Heart left ventricle (tissue), 16 donors: ENCODE data around the gene STRA8. TPM values are rescaled to one million over a fixed set of nuclear protein-coding genes. Genes with fewer than 3 reads are reported as not detected.

Experiments
- ATAC-seq, 4 donors: fragments of 200-7000 bp; cut with Tn5 transposase; one replicate each; pipeline ENCODE4 v1.9.1; 2020 to 2022; ENCODE audit warnings: moderate library complexity in 4 of 4, mild to moderate bottlenecking in 3 of 4, moderate number of reproducible peaks in 1 of 4
- DNase-seq, 5 donors: peaks; one replicate each; pipeline ENCODE4 v3.0.0-alpha.2; 2020
- H3K27ac ChIP-seq, 12 donors: fragments of 200-600 bp; sonication (generic) in 4 of 12; one replicate each; pipeline versions ENCODE4 v1.5.0 to v1.8.0; 2016 to 2022; ENCODE audit warnings: mild to moderate bottlenecking in 2 of 12
- H3K27me3 ChIP-seq, 9 donors: fragments of 200-600 bp; sonication (generic) in 2 of 9; one replicate each; pipeline versions ENCODE4 v1.5.1 to v1.8.0; 2016 to 2022; ENCODE audit warnings: mild to moderate bottlenecking in 3 of 9
- H3K36me3 ChIP-seq, 9 donors: fragments of 200-600 bp; sonication (generic) in 2 of 9; one replicate each; pipeline versions ENCODE4 v1.5.0 to v1.8.0; 2018 to 2022; ENCODE audit warnings: mild to moderate bottlenecking in 2 of 9
- H3K4me1 ChIP-seq, 12 donors: fragments of 200-600 bp; sonication (generic) in 4 of 12; one replicate each; pipeline versions ENCODE4 v1.5.0 to v1.8.0; 2016 to 2022; ENCODE audit warnings: mild to moderate bottlenecking in 3 of 12
- H3K4me3 ChIP-seq, 12 donors: fragments of 200-600 bp; sonication (generic) in 4 of 12; one replicate each; pipeline versions ENCODE4 v1.5.0 to v1.8.0; 2017 to 2022; ENCODE audit warnings: mild to moderate bottlenecking in 9 of 12, moderate library complexity in 4 of 12
- H3K9me3 ChIP-seq, 12 donors: fragments of 200-600 bp; sonication (generic) in 4 of 12; one replicate each; pipeline versions ENCODE4 v1.5.0 to v1.8.0; 2016 to 2022; ENCODE audit warnings: mild to moderate bottlenecking in 1 of 12
- CTCF ChIP-seq, 12 donors: fragments of 200-600 bp; sonication (generic) in 4 of 12; IDR thresholded peaks; one replicate each; pipeline versions ENCODE4 v1.5.0 to v1.8.0; 2018 to 2022; ENCODE audit warnings: antibody characterized with exemption in 12 of 12, mild to moderate bottlenecking in 5 of 12
- POLR2A ChIP-seq, 2 donors: fragments of 450-650 bp; IDR thresholded peaks; one replicate each; pipeline ENCODE4 v1.6.1; 2017; ENCODE audit warnings: antibody characterized with exemption in 2 of 2, mild to moderate bottlenecking in 2 of 2, moderate library complexity in 2 of 2
- WGBS, 4 donors: extraction: QIAGEN DNeasy Blood & Tissue Kit in 2 of 4; methylation state at CpG; one replicate each; pipeline versions ENCODE4 v1.1.5 to v1.1.7; 2013 to 2018; 5-methylcytosine and 5-hydroxymethylcytosine counted together
- intact Hi-C, 10 donors: fragments of 100-400 bp; cut with DNase I; formaldehyde crosslinking; loops; one replicate each; pipeline versions ENCODE4 v1.11.1 to v1.14.2; 2022
- polyA plus RNA-seq, 2 donors: library from polyadenylated mRNA; stranded (reverse); fragments of 200-250 nt; gene quantifications; one replicate each; pipeline ENCODE4 v1.2.3, GENCODE V29; 2013
- total RNA-seq, 9 donors: library from RNA; depleted of rRNA in 2 of 9; stranded (reverse); fragments of >200 nt in 2 of 9; fragmentation: NEBNext Ultra II Directional in 3 of 9; extraction: Animal tissue kit (Norgen Biotek cat#: 25700) in 3 of 9; gene quantifications; one replicate each; pipeline versions ENCODE4 v1.1.0 to v1.2.4, GENCODE V29; 2016 to 2023
- donor health status: ischemic (EF 13 %, LVEDD 7.1; RV severe dilation, severe dysfunction).
- donor health status: healthy with polysubstance abuse.
- donor health status: DM: no; HTN: yes; CAD: no.
- donor health status: DM: no; HTN: no; CAD: no.
- donor health status: ischemic (EF 25% LVEDD 6.9; RV normal size, moderate dysfunction).
- donor health status: ischemic (EF 25% LVEDD 5.7; RV mildly dilated, moderate dysfunction).
- donor health status: healthy.
- donor health status: DM: yes; HTN: yes; CAD: no.
- donor health status: ischemic (EF 35%, LVEDD 5.7; RV mildly dilated, moderate dysfunction).
- donor health status: nonischemic (EF 11% LVEDD 7.7; RV severe dilation, severe dysfunction).
- donor health status: DM: yes; HTN: yes; CAD: no.
- donor health status: PGD.
- donor health status: ischemic (EF 29% LVEDD 5.4; RV normal size, mild dysfunction).
- donor health status: nonischemic (EF 23%, LVEDD 6.1; RV moderate dilation, normal function).

STRA8 gene
- total and polyA plus RNA-seq, 11 donors = not detected

- Histone ChIP-seq H3K4me1 (peaks cover 0 to 8% (median 0%) of the 10 kb centered on the region in 12 donors), H3K27ac (no peak overlapping the region), H3K4me3 (peak overlapping the region in 2 of 12 donors; percentile 10 to 18), H3K9me3 (no peaks in the 10 kb centered on the region), H3K36me3 (no peaks in the 10 kb centered on the region), H3K27me3 (peaks cover 0 to 10% (median 0%) of the 10 kb centered on the region in 9 donors)
- WGBS, 4 donors = 3 to 11% (median 4%) methylated on average over 7 of the region's 7 CpGs
- no peak for TF ChIP-seq POLR2A (IDR thresholded peaks at IDR 0.05)
- peak; percentile 84 to 99 (median 96) for TF ChIP-seq CTCF (IDR thresholded peaks at IDR 0.05)
- intact Hi-C loops = loop anchor here (1.0 to 10.0 kb wide), 14 partner anchors 53 to 366 kb away; partner anchors contain the start of genes NUP205 (in 4 of the 10) and CNOT4 (in 2 of the 10)
- ATAC-seq (peak; percentile 69 to 98 (median 94)), DNase-seq (peak in 4 of 5 donors; percentile 74 to 82 (median 79))
Measured at GRCh38 chr7:135281363-135281949, 47.8 kb downstream of the STRA8 start.

DNA sequence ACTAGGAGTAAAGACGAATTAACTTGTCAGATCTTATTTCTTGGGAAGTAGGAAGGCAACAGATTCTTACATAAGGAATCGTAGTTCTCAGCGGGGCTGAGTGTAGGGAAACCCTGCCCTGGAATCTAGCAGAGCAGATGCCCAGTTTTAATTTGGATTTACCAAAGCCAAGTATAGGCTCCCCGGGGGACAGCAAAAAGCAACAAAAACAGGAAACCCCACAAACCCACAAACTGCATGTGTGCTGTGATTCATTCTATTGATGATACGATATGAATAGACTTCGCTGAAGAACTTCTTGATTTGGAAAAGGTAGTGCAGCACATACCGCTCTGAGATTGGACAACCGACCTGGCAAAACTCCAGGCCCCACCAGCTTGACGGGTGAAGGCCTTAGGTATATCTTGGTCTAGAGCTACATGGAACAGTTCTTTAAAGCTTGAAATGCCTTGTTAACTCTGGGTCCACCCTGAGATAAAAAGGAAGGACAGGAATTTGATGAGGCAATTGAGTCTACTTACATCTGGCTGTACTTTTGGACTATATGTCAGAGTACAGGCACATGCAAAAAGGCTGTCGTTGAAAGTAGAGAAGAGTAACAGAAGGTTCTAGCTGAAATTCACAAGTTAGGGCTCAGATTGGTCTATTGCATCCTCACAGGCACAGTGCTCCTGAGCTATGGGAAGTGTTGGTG, 49.1 kb downstream of the STRA8 start:
- peaks cover 0 to 10% (median 0%) of the 10 kb centered on the region in 9 donors for H3K27me3 ChIP-seq
- TF ChIP-seq POLR2A (IDR thresholded peaks at IDR 0.05) (no peak), CTCF (IDR thresholded peaks at IDR 0.05) (no peak)
- H3K36me3 ChIP-seq = no peaks in the 10 kb centered on the region
- H3K4me1 ChIP-seq = peaks cover 0 to 8% (median 0%) of the 10 kb centered on the region in 12 donors
- no peaks in the 10 kb centered on the region for H3K9me3 ChIP-seq
- ATAC-seq = no peak
- DNase-seq = no peak
- no peak overlapping the region for H3K27ac ChIP-seq
- intact Hi-C loops = loop anchor here in 9 of 10 donors (2.0 to 10.0 kb wide), 9 partner anchors 52 to 365 kb away; partner anchors contain the start of genes CNOT4 (in 3 of the 9) and NUP205 (in 2 of the 9)
- 83 to 88% (median 86%) methylated on average over 10 of the region's 10 CpGs for WGBS, 4 donors
- H3K4me3 ChIP-seq = no peak overlapping the region

DNA sequence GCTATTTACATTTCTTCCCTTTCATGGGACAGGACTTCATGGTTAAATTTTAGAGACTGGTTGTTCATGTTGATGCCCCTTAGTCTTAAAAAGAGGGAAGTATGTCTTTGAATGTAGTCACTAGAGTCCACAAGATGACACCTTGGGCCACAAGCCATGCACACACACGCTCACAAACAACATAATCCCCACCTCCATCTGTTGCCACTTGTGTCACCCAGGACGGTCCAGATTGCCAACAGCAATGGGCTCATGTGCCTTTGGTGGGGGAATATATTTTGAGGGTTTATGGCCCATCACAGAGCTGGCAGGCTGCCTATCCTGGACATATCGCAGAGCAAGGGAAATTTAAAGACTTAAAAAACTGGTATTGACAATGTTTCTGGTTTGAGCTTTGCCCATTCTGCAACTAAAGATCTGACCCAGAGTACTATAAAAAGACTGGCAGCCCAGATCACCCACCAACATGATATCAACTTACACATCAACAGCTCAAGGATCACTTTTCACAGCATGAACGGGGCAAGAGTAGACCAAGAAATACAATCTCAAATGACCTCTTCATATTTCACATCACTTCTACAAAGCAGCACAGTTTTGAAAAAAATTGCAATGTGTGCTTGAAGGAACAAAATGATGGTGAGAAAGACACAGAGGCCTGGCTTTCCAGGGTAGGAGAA, 50.5 kb downstream of the STRA8 start:
- no peaks in the 10 kb centered on the region for H3K9me3 ChIP-seq
- no peak overlapping the region for H3K27ac ChIP-seq
- 81 to 86% (median 85%) methylated on average over 4 of the region's 4 CpGs for WGBS, 4 donors
- H3K4me1 ChIP-seq = peaks cover 0 to 8% (median 0%) of the 10 kb centered on the region in 12 donors
- no peak overlapping the region for H3K4me3 ChIP-seq
- H3K36me3 ChIP-seq = no peaks in the 10 kb centered on the region
- TF ChIP-seq POLR2A (IDR thresholded peaks at IDR 0.05) (no peak), CTCF (IDR thresholded peaks at IDR 0.05) (no peak)
- peaks cover 0 to 10% (median 0%) of the 10 kb centered on the region in 9 donors for H3K27me3 ChIP-seq
- ATAC-seq (no peak), DNase-seq (no peak)
- intact Hi-C loops = loop anchor here in 9 of 10 donors (2.0 to 10.0 kb wide), 11 partner anchors 51 to 363 kb away; partner anchors contain the start of genes CNOT4 (in 3 of the 9) and NUP205 (in 3 of the 9)
